HG03108 (cell line): Measurements from ENCODE around the gene VPS4A.
A peak's percentile ranks its signal among the peaks of the same experiment; 100 is the strongest.

Source experiments
- ATAC-seq: cut with Tn5 transposase; IDR thresholded peaks from one replicate; pipeline ENCODE4 v1.9.1; 2021; ENCODE audit warnings: moderate library complexity; ENCODE audit not compliant: unreplicated experiment

VPS4A gene

GRCh38 chr16:69306031-69306430 is 5.1 kb upstream of the VPS4A start:
- ATAC-seq: no peak

GRCh38 chr16:69307091-69307490 is 4.1 kb upstream of the VPS4A start:
- ATAC-seq: no peak

GRCh38 chr16:69307856-69308255 is 3.3 kb upstream of the VPS4A start:
- ATAC-seq: no peak

- no peak for ATAC-seq
Measured at GRCh38 chr16:69309316-69309715, 1.8 kb upstream of the VPS4A start.

- peak; percentile 29 for ATAC-seq
Measured at GRCh38 chr16:69311533-69312387, 610 bp downstream of the VPS4A start.

- no peak for ATAC-seq
Measured at GRCh38 chr16:69313469-69313868, 2.3 kb downstream of the VPS4A start.

- no peak for ATAC-seq
Measured at GRCh38 chr16:69314534-69314933, 3.4 kb downstream of the VPS4A start.

- no peak for ATAC-seq
Measured at GRCh38 chr16:69315486-69316311, 4.5 kb downstream of the VPS4A start.

- no peak for ATAC-seq
Measured at GRCh38 chr16:69316595-69317034, 5.5 kb downstream of the VPS4A start.

GRCh38 chr16:69318177-69318910 is 7.2 kb downstream of the VPS4A start:
- ATAC-seq: no peak

GRCh38 chr16:69318911-69319289 is 7.8 kb downstream of the VPS4A start:
- no peak for ATAC-seq

- ATAC-seq: no peak
Measured at GRCh38 chr16:69319381-69319780, 8.2 kb downstream of the VPS4A start.

- no peak for ATAC-seq
Measured at GRCh38 chr16:69319826-69320739, 8.9 kb downstream of the VPS4A start.

- no peak for ATAC-seq
Measured at GRCh38 chr16:69320740-69321073, 9.6 kb downstream of the VPS4A start.

- ATAC-seq: no peak
Measured at GRCh38 chr16:69321080-69321479, 9.9 kb downstream of the VPS4A start.

- ATAC-seq: no peak
Measured at GRCh38 chr16:69322343-69322742, 11.2 kb downstream of the VPS4A start.

- ATAC-seq: no peak
Measured at GRCh38 chr16:69323415-69323814, 12.3 kb downstream of the VPS4A start.

- no peak for ATAC-seq
Measured at GRCh38 chr16:69324013-69324531, 12.9 kb downstream of the VPS4A start.

- no peak for ATAC-seq
Measured at GRCh38 chr16:69324585-69325253, 13.6 kb downstream of the VPS4A start.

- ATAC-seq: no peak
Measured at GRCh38 chr16:69325784-69326171, 14.6 kb downstream of the VPS4A start.
